Measurements from ENCODE around the gene WDFY3. TPM values are rescaled to one million over a fixed set of nuclear protein-coding genes. Genes with fewer than 3 reads are reported as not detected.
"Not testable (repeated sequence)": the region's sequence is repeated elsewhere in the genome, so short reads cannot be mapped to it uniquely, and the experiment has no call there.

The WDFY3 gene
- total RNA-seq, 1 experiment from 2014 or later: 42.7 TPM

- BruUV-seq (replicated peaks): no TSS peak
- no peaks in the 10 kb centered on the region for H3K9me3 ChIP-seq
- intact Hi-C loops (cut with micrococcal nuclease; ENCODE audit: unreplicated experiment): no loop called here
- H3K27me3 ChIP-seq (replicated peaks; ENCODE audit: control insufficient read depth, insufficient read depth, low read length): no peaks in the 10 kb centered on the region
- Mint-ChIP-seq H3K9me3 (ENCODE audit: unreplicated experiment) (no peaks in the 10 kb centered on the region), H3K27ac (ENCODE audit: unreplicated experiment) (no peak overlapping the region), H3K4me3 (ENCODE audit: unreplicated experiment) (no peak overlapping the region), H3K4me1 (ENCODE audit: low read depth, unreplicated experiment) (no peaks in the 10 kb centered on the region), H3K27me3 (ENCODE audit: insufficient read depth, unreplicated experiment) (no peaks in the 10 kb centered on the region), H3K36me3 (ENCODE audit: insufficient read depth, unreplicated experiment) (peaks cover 32% of the 10 kb centered on the region)
- peaks cover 11% of the 10 kb centered on the region for H3K4me1 ChIP-seq
- no peak overlapping the region for H3K4me3 ChIP-seq (ENCODE audit: low read depth, low read length)
- TF ChIP-seq CTCF (IDR thresholded peaks at IDR 0.05; ENCODE audit: insufficient read depth in 1 of 2, low read depth in 1 of 2, low read length in 1 of 2, severe bottlenecking in 1 of 2, unreplicated experiment in 1 of 2): no peak
- ChIA-PET POLR2A (no interaction called here), CTCF (no interaction called here)
- no peaks in the 10 kb centered on the region; the same call in 1 of the 2 replicates for H3K36me3 ChIP-seq (ENCODE audit: control insufficient read depth, insufficient read depth, low read length)
- DNase-seq: no peak
Observed at GRCh38 chr4:84684361-84684760, 282.1 kb downstream of the WDFY3 start.

GRCh38 chr4:84683064-84683850, 283.2 kb downstream of the WDFY3 start:
- intact Hi-C loops (cut with micrococcal nuclease; ENCODE audit: unreplicated experiment): no loop called here
- POLR2A ChIA-PET: no interaction called here
- Mint-ChIP-seq H3K27ac (ENCODE audit: unreplicated experiment) (no peak overlapping the region), H3K4me3 (ENCODE audit: unreplicated experiment) (no peak overlapping the region), H3K27me3 (ENCODE audit: insufficient read depth, unreplicated experiment) (no peaks in the 10 kb centered on the region), H3K36me3 (ENCODE audit: insufficient read depth, unreplicated experiment) (peaks cover 43% of the 10 kb centered on the region), H3K9me3 (ENCODE audit: unreplicated experiment) (no peaks in the 10 kb centered on the region), H3K4me1 (ENCODE audit: low read depth, unreplicated experiment) (no peaks in the 10 kb centered on the region)
- no peak for TF ChIP-seq CTCF (IDR thresholded peaks at IDR 0.05; ENCODE audit: insufficient read depth in 1 of 2, low read depth in 1 of 2, low read length in 1 of 2, severe bottlenecking in 1 of 2, unreplicated experiment in 1 of 2)
- BruUV-seq (replicated peaks): no TSS peak
- Histone ChIP-seq H3K4me1 (peaks cover 11% of the 10 kb centered on the region), H3K9me3 (no peaks in the 10 kb centered on the region), H3K4me3 (ENCODE audit: low read depth, low read length) (no peak overlapping the region), H3K27me3 (replicated peaks; ENCODE audit: control insufficient read depth, insufficient read depth, low read length) (no peaks in the 10 kb centered on the region), H3K36me3 (ENCODE audit: control insufficient read depth, insufficient read depth, low read length) (no peaks in the 10 kb centered on the region; the same call in 1 of the 2 replicates)
- no peak for DNase-seq
- CTCF ChIA-PET: no interaction called here

- H3K4me3 ChIP-seq (ENCODE audit: low read depth, low read length); BruUV-seq (replicated peaks); H3K36me3 ChIP-seq (ENCODE audit: control insufficient read depth, insufficient read depth, low read length); H3K27me3 ChIP-seq (replicated peaks; ENCODE audit: control insufficient read depth, insufficient read depth, low read length); DNase-seq; intact Hi-C loops (cut with micrococcal nuclease; ENCODE audit: unreplicated experiment); H3K9me3 ChIP-seq; H3K4me3 Mint-ChIP-seq (ENCODE audit: unreplicated experiment); CTCF ChIA-PET; H3K9me3 Mint-ChIP-seq (ENCODE audit: unreplicated experiment); H3K4me1 Mint-ChIP-seq (ENCODE audit: low read depth, unreplicated experiment); H3K27me3 Mint-ChIP-seq (ENCODE audit: insufficient read depth, unreplicated experiment); H3K27ac Mint-ChIP-seq (ENCODE audit: unreplicated experiment); POLR2A ChIA-PET: not testable (repeated sequence)
- H3K4me1 ChIP-seq: peaks cover 11% of the 10 kb centered on the region
- peaks cover 46% of the 10 kb centered on the region for H3K36me3 Mint-ChIP-seq (ENCODE audit: insufficient read depth, unreplicated experiment)
Observed at GRCh38 chr4:84682661-84683060, 283.8 kb downstream of the WDFY3 start.
